ENCODE data around the gene UBTD2.

The UBTD2 gene

DNA sequence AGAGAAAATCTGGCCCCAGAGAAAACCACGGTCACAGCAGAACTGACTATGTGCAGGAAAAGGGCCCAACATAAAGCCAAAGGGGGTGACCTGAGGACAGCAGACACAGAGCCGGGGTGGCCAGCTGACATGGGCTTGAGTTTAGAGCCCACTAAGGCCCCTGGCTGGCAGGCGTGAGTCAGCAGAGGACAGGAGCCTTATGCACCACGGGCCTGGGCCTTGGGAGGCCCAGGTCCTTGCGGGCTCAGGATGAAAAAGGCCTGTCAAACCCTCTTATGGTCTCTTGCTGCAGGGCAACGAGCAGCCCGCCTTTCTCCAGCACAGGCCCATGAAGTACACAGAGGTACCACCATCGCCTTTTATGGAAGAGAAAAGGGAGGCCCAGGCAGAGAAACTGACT lies 115.3 kb downstream of the UBTD2 start:
- DNase-seq (ENCODE audit: extremely low read depth, low read depth), result no peak
- TF ChIP-seq, protein P1, sequence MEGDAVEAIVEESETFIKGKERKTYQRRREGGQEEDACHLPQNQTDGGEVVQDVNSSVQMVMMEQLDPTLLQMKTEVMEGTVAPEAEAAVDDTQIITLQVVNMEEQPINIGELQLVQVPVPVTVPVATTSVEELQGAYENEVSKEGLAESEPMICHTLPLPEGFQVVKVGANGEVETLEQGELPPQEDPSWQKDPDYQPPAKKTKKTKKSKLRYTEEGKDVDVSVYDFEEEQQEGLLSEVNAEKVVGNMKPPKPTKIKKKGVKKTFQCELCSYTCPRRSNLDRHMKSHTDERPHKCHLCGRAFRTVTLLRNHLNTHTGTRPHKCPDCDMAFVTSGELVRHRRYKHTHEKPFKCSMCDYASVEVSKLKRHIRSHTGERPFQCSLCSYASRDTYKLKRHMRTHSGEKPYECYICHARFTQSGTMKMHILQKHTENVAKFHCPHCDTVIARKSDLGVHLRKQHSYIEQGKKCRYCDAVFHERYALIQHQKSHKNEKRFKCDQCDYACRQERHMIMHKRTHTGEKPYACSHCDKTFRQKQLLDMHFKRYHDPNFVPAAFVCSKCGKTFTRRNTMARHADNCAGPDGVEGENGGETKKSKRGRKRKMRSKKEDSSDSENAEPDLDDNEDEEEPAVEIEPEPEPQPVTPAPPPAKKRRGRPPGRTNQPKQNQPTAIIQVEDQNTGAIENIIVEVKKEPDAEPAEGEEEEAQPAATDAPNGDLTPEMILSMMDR (IDR thresholded peaks at IDR 0.05; ENCODE audit: low read depth, low read length), result no peak

DNA sequence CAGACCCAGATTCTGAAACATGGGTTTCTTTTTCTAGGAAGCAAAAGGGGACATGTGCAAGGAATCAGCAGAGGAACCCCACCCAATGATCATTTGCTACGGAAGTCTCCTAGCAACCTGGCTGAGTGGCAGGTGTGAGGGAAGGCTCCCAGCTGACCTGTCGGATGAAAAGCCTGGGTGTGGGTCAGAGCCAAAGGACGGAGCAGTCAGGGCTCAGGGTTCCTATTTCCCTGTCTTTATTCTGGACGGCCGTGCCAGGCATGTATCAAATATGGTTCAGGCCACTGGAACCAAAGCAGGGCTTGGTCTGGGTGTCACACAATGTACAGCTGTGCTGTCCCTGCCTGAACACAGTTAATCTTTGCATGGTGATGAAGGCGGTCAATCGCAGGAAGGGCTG lies 115.7 kb downstream of the UBTD2 start:
- TF ChIP-seq, protein P1 (IDR thresholded peaks at IDR 0.05; ENCODE audit: low read depth, low read length), result no peak
- DNase-seq (ENCODE audit: extremely low read depth, low read depth), result no peak

DNA sequence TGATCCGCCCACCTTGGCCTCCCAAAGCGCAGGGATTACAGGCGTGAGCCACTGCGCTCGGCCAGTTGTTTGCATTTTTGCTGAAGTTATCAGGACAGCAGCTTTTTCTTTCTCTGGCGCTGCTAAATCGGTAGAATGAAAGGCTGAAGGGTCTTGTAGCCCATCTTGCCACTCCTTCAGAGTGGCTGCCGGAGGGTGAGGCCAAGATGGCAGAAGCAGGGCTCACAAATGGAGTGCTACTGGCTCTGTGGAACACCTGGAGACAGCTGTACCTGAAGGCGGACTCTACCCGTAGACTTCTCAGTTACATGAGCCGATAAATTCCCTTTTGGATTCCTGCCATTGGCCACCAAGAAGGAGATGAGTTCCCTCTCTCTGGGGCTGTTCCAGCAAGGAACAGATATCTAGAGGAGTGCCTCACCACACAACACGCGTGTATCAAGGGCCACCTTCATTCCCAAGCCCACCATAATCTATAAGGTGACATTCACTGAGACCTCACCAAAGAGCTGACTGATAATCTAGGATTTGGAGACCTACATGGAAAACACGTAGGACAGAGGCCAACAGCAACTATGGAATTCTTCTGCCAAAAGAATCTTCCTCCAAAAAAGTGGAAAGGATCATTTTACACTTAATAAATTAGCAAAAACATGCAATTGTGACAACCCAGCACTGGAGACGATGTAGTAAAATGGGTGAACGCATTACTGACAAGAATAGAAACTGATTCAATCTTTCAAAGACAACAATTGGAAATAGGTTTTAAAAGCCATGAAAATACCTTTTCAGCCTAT lies 117.3 kb downstream of the UBTD2 start:
- DNase-seq (ENCODE audit: extremely low read depth, low read depth), result no peak
- TF ChIP-seq, protein P1 (IDR thresholded peaks at IDR 0.05; ENCODE audit: low read depth, low read length), result no peak

DNA sequence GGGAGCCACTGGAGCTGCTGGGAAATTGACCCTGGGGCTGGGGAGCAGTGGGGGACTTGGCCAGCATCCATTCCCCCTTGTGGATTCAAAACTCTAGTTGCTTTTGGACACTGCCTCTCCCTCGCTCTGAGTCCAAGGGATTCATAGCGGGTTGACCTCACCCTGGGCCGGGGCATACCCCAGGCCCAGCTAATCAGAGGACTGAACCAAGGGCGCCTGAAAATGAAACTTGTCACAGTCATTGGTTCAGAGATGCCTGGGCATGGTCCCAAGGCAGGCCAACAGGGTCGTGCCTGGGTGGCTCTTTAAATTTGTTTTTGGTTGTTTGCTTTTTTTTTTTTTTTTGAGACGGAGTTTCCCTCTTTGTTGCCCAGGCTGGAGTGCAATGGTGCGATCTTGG lies 118.1 kb downstream of the UBTD2 start:
- TF ChIP-seq, protein P1 (IDR thresholded peaks at IDR 0.05; ENCODE audit: low read depth, low read length), result no peak
- no peak for DNase-seq (ENCODE audit: extremely low read depth, low read depth)

DNA sequence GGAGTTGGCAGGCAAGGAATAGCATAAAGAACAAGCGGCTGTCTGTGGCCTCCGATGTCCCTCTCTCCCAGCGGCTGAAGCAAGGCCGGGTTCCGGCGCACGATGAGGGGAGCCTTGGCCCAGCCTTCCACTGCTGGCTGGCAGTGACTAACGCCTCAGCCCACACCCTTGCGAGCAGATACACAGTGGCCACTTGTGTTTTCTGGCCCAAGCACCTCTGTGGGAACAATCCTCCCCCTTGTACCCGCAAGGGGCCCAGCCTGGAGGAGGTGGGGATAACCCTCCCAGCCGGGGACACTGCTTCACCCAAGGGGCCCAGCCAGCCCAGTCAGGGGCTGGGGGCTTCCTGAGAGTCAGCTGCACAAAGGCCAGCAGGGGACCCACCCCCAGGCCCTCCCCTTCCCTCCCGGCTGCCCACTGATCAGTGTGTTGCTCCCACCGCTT lies 118.8 kb downstream of the UBTD2 start:
- DNase-seq (ENCODE audit: extremely low read depth, low read depth), result no peak
- TF ChIP-seq, protein P1 (IDR thresholded peaks at IDR 0.05; ENCODE audit: low read depth, low read length), result no peak

DNA sequence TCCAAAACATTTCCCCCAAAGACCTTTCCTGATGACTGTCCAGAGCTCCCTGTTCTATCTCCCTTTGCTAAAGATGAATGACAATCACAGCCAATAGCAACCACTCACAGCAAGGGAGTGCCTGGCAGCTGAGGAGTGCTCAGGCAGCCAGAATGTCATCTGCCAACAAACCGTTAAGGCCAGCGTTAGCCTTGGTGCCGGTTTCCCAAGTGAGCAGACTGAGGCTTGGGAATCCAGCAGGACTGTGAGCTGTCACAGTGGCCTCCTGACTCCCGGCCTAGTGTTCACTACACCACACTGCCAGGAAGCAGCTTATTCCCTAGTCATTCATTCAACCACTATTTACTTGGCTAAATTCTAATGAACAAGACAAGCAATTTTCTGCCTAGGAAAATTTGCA lies 120.2 kb downstream of the UBTD2 start:
- no peak for DNase-seq (ENCODE audit: extremely low read depth, low read depth)
- TF ChIP-seq, protein P1 (IDR thresholded peaks at IDR 0.05; ENCODE audit: low read depth, low read length), result no peak

DNA sequence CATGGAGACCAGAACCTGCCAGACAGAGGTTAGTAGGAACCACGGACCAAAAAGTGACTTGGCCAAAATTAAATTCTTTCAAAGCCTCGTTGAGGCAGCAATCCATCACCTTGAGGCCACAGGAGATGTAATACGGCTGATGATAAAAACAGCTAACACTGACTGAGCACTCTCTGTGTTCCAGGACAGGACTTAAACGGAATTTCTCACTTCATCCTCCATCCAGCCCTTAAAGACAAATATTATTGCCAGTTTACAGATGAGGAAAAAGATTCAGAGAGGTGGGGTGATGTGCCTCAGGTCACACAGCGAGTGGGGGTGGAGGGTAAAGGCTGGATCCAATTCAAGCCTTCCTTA lies 120.6 kb downstream of the UBTD2 start:
- no peak for DNase-seq (ENCODE audit: extremely low read depth, low read depth)
- TF ChIP-seq, protein P1 (IDR thresholded peaks at IDR 0.05; ENCODE audit: low read depth, low read length), result no peak

Measured in AG09319 (cell line).